Measurements from ENCODE around the gene RGS6.

Gene RGS6

DNA sequence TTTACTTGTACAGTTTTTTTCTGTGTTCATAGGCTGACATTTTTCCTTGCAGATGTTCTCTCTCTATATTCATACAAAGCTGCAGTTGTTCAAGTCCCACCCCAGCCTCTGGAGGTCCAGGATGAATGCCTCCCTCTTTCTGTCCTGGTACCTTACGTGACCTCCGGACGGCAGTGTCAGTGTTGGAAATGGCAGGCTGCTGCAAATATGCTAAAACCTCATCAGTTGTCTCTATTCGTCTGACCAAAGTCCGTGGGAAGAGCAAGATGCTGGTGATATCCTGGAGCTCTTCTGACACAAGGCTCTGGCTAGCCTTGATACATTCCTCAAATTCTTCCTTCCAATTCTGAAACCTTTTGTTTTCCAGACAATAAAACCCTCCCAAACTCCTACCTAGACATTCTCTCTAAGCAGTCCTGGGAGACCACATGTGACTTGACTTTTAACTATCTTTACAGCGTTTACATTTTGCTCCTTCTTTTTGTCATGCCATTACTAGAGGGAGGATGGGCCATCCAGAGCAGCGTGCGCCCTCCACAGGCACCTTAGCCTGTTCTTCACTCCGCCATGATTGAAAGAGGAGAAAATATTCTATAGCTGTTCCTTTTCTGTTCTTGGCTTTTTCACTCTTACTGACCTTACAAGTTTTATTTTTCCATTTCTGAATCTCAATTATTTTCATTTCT is 143.6 kb downstream of the RGS6 start:
- no peaks in the 10 kb centered on the region for H3K36me3 ChIP-seq (replicated peaks)
- H3K27ac ChIP-seq, result no peak overlapping the region
- H3K27me3 ChIP-seq (replicated peaks), result no peaks in the 10 kb centered on the region
- no peak overlapping the region for H3K4me3 ChIP-seq (ENCODE audit: low read depth, low read length)
- in situ Hi-C loops (cut with HindIII; ENCODE audit: low pct_ligation_motif_present, low sequenced_read_pairs), result no loop called here
- TF ChIP-seq, protein P1, sequence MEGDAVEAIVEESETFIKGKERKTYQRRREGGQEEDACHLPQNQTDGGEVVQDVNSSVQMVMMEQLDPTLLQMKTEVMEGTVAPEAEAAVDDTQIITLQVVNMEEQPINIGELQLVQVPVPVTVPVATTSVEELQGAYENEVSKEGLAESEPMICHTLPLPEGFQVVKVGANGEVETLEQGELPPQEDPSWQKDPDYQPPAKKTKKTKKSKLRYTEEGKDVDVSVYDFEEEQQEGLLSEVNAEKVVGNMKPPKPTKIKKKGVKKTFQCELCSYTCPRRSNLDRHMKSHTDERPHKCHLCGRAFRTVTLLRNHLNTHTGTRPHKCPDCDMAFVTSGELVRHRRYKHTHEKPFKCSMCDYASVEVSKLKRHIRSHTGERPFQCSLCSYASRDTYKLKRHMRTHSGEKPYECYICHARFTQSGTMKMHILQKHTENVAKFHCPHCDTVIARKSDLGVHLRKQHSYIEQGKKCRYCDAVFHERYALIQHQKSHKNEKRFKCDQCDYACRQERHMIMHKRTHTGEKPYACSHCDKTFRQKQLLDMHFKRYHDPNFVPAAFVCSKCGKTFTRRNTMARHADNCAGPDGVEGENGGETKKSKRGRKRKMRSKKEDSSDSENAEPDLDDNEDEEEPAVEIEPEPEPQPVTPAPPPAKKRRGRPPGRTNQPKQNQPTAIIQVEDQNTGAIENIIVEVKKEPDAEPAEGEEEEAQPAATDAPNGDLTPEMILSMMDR (IDR thresholded peaks at IDR 0.05; ENCODE audit: low read depth, low read length, missing control alignments), result no peak
- no peak for DNase-seq

GRCh38 chr14:72081137-72081536 is 148.9 kb downstream of the RGS6 start:
- no peak overlapping the region for H3K27ac ChIP-seq
- no peak for DNase-seq
- in situ Hi-C loops (cut with HindIII; ENCODE audit: low pct_ligation_motif_present, low sequenced_read_pairs), result no loop called here

DNA sequence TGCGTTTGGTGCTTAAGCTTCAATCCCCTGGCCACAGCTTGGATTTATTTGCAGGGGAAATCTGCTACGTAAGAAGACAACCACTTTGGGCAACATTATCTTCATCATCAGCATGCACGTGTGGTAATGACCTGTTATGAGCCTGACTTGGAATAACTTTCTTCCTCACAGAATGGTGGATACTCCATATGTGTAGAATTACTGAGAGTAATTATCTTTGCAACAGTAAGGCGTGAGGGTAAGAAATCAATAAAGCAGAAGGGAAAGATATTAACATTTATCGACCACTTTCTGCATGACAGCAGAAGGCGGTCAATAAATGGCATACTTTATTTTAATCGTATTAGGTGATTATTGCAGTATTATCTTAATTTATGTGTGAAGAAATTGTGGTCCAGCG is 152.7 kb downstream of the RGS6 start:
- DNase-seq, result no peak
- Histone ChIP-seq H3K4me3 (ENCODE audit: low read depth, low read length) (no peak overlapping the region), H3K27ac (no peak overlapping the region), H3K36me3 (replicated peaks) (no peaks in the 10 kb centered on the region), H3K27me3 (replicated peaks) (no peaks in the 10 kb centered on the region)
- TF ChIP-seq, protein P1 (IDR thresholded peaks at IDR 0.05; ENCODE audit: low read depth, low read length, missing control alignments), result no peak
- in situ Hi-C loops (cut with HindIII; ENCODE audit: low pct_ligation_motif_present, low sequenced_read_pairs), result no loop called here

More at GRCh38 chr14:72081137-72081536, 148.9 kb downstream of the RGS6 start:
- Histone ChIP-seq H3K4me3 (ENCODE audit: low read depth, low read length) (no peak overlapping the region), H3K27me3 (replicated peaks) (no peaks in the 10 kb centered on the region), H3K36me3 (replicated peaks) (no peaks in the 10 kb centered on the region)
- TF ChIP-seq, protein P1 (IDR thresholded peaks at IDR 0.05; ENCODE audit: low read depth, low read length, missing control alignments), result no peak

DNA sequence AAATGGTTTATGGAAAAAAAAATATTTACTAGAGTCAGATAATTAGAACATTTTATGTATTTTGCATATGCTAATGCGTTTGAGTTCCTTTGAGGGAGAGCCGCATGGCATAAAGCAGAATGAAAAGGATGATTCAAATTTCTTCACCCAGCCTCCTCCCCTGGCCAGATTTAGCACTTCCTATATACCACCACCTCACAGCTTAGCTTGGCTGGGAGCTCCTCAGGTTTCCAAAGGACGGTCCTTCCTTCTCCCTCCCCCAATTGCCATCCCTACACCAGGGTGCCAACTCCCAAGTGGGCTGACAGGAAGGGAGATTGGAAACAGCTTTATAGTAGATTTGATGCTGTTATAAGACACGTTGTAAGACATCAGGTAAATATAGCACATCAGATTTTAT is 157.4 kb downstream of the RGS6 start:
- Histone ChIP-seq H3K4me3 (ENCODE audit: low read depth, low read length) (no peak overlapping the region), H3K36me3 (replicated peaks) (no peaks in the 10 kb centered on the region), H3K27me3 (replicated peaks) (no peaks in the 10 kb centered on the region), H3K27ac (no peak overlapping the region)
- in situ Hi-C loops (cut with HindIII; ENCODE audit: low pct_ligation_motif_present, low sequenced_read_pairs), result no loop called here
- DNase-seq, result no peak
- TF ChIP-seq, protein P1 (IDR thresholded peaks at IDR 0.05; ENCODE audit: low read depth, low read length, missing control alignments), result no peak

DNA sequence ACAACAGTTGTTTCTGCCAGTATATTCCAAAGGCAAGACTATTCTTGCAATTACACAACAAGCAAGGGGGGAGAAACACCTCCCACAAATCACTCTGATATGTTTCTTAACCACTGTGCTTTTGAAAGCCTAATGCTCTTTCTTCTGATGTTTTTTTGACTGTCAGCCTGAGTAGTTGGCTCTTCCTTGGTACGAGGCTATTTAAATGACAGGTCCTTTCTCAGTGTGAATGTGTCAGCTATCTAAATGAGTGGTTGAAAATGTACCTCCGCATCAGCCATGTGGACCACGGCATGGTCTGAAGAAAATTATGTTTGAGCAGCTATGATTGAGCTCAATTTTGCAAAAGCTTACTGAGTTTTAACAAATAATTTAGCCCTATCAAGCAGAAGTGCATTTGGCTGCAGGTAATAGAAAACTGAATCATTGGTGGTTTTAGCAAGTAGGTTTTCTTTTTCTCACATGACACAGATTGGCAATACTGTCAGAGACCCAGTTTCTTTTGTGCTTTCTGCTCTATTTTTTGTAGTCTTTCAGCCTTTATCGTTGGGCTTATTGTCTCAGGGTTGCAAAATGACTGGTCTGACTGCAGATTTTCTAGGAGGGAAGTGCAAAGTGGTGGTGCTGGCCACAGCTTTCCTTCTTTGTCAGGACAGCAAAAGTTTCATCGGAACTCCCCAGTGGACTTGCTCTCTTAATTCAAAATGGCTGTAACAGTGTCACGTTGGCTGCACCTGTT is 162.8 kb downstream of the RGS6 start:
- in situ Hi-C loops (cut with HindIII; ENCODE audit: low pct_ligation_motif_present, low sequenced_read_pairs), result no loop called here
- TF ChIP-seq, protein P1 (IDR thresholded peaks at IDR 0.05; ENCODE audit: low read depth, low read length, missing control alignments), result no peak
- H3K4me3 ChIP-seq (ENCODE audit: low read depth, low read length), result no peak overlapping the region
- DNase-seq, result no peak
- H3K27ac ChIP-seq, result no peak overlapping the region
- no peaks in the 10 kb centered on the region for H3K27me3 ChIP-seq (replicated peaks)
- H3K36me3 ChIP-seq (replicated peaks), result no peaks in the 10 kb centered on the region

Measured in brain microvascular endothelial cell (primary cell).